ENCODE data around the gene LRRC56. TPM values are rescaled to one million over a fixed set of nuclear protein-coding genes. Genes with fewer than 3 reads are reported as not detected.

LRRC56 gene
- total and polyA plus RNA-seq, 9 of the 15 experiments (the other 6 are each of a cell fraction or from before 2014, with no cell fraction given), result 0.03 to 4.5 (median 1.0) TPM; not detected in 1

DNA sequence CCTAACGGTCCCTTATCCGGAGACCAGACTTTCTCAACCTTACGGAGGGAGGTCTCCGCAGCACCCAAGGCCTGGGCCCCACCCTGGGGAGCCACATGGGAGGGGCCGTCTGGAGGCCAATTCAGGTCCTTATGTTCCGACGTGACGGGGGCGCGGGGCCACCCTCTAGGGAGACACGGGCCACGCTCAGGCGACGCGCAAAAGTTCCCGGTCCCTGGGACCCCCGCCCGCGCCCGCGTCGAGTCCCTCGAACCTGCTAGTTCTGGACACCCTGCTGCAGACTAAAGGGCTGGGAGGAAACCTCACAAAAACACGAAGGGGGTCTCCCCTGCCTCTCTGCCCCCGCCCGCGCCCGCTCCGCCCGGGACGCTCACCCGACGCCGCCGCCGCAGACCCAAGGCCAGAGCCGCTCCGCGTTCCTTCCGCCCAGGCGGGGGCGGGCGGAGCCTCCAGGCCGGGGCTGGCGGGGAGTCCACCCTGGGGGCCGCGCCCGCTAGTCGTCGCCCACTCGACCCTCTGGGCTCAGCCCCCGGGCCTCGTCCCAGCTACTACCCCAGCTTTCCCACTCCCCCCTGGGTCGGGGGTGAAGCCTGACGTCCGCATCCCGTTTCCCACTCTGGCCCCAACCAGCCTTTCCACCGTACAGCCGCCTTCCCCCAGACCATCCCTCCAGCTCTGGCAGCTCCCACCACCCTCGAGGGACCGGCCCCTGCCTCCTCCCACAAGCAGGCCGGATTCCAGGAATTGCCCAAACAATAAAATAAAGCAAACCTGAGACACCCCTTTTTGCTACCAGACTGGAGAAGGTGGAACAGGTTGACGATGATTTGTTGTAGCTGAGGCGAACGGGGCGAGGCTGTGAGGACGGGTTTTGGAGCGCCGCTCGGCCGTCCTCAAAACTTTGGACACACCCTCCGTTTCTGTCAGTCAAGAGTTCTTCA lies 33.0 kb upstream of the LRRC56 start (continued):
- TF ChIP-seq, protein P1, sequence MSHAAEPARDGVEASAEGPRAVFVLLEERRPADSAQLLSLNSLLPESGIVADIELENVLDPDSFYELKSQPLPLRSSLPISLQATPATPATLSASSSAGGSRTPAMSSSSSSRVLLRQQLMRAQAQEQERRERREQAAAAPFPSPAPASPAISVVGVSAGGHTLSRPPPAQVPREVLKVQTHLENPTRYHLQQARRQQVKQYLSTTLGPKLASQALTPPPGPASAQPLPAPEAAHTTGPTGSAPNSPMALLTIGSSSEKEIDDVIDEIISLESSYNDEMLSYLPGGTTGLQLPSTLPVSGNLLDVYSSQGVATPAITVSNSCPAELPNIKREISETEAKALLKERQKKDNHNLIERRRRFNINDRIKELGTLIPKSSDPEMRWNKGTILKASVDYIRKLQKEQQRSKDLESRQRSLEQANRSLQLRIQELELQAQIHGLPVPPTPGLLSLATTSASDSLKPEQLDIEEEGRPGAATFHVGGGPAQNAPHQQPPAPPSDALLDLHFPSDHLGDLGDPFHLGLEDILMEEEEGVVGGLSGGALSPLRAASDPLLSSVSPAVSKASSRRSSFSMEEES (CRISPR knock-in tag; IDR thresholded peaks at IDR 0.05), result no peak
- TF ChIP-seq ZNF232 (CRISPR knock-in tag; IDR thresholded peaks at IDR 0.05), result no peak
- no peak for TF ChIP-seq ZNF444 (CRISPR knock-in tag; IDR thresholded peaks at IDR 0.05)
- TF ChIP-seq, protein P2, sequence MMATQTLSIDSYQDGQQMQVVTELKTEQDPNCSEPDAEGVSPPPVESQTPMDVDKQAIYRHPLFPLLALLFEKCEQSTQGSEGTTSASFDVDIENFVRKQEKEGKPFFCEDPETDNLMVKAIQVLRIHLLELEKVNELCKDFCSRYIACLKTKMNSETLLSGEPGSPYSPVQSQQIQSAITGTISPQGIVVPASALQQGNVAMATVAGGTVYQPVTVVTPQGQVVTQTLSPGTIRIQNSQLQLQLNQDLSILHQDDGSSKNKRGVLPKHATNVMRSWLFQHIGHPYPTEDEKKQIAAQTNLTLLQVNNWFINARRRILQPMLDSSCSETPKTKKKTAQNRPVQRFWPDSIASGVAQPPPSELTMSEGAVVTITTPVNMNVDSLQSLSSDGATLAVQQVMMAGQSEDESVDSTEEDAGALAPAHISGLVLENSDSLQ (IDR thresholded peaks at IDR 0.05), result peak; percentile 93
- TF ChIP-seq JUNB (CRISPR knock-in tag; conservative IDR thresholded peaks at IDR 0.05), result no peak
- TF ChIP-seq HES1 (IDR thresholded peaks at IDR 0.05; ENCODE audit: low read depth), result no peak
- TF ChIP-seq ZNF589 (CRISPR knock-in tag; IDR thresholded peaks at IDR 0.05; ENCODE audit: low read depth), result no peak
- TF ChIP-seq ZNF143 (CRISPR knock-in tag; IDR thresholded peaks at IDR 0.05), result no peak
- no peak for TF ChIP-seq ASH1L (IDR thresholded peaks at IDR 0.05; ENCODE audit: borderline replicate concordance, low read depth, partially characterized antibody)
- TF ChIP-seq ZNF668 (CRISPR knock-in tag; IDR thresholded peaks at IDR 0.05), result no peak
- TF ChIP-seq THRB (CRISPR knock-in tag; conservative IDR thresholded peaks at IDR 0.05), result no peak
- TF ChIP-seq, protein P3, sequence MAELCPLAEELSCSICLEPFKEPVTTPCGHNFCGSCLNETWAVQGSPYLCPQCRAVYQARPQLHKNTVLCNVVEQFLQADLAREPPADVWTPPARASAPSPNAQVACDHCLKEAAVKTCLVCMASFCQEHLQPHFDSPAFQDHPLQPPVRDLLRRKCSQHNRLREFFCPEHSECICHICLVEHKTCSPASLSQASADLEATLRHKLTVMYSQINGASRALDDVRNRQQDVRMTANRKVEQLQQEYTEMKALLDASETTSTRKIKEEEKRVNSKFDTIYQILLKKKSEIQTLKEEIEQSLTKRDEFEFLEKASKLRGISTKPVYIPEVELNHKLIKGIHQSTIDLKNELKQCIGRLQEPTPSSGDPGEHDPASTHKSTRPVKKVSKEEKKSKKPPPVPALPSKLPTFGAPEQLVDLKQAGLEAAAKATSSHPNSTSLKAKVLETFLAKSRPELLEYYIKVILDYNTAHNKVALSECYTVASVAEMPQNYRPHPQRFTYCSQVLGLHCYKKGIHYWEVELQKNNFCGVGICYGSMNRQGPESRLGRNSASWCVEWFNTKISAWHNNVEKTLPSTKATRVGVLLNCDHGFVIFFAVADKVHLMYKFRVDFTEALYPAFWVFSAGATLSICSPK (IDR thresholded peaks at IDR 0.05; ENCODE audit: borderline replicate concordance), result no peak
- TF ChIP-seq ZNF609 (CRISPR knock-in tag; IDR thresholded peaks at IDR 0.05; ENCODE audit: borderline replicate concordance), result no peak
- TF ChIP-seq MEIS2 (IDR thresholded peaks at IDR 0.05; ENCODE audit: partially characterized antibody), result peak; percentile 36
- TF ChIP-seq KDM1A (IDR thresholded peaks at IDR 0.05), result no peak
